Vein endothelial cell (primary cell): ENCODE data around the gene ATIC. TPM values are rescaled to one million over a fixed set of nuclear protein-coding genes. Genes with fewer than 3 reads are reported as not detected.

Experiments
- total RNA-seq: library from RNA; depleted of rRNA; stranded (reverse); fragments of >200 nt; gene quantifications from 2 replicates; pipeline ENCODE4 v1.2.3, GENCODE V29; 2012

The ATIC gene
- total RNA-seq: 9.3 and 13.1 TPM in 2 replicates

DNA sequence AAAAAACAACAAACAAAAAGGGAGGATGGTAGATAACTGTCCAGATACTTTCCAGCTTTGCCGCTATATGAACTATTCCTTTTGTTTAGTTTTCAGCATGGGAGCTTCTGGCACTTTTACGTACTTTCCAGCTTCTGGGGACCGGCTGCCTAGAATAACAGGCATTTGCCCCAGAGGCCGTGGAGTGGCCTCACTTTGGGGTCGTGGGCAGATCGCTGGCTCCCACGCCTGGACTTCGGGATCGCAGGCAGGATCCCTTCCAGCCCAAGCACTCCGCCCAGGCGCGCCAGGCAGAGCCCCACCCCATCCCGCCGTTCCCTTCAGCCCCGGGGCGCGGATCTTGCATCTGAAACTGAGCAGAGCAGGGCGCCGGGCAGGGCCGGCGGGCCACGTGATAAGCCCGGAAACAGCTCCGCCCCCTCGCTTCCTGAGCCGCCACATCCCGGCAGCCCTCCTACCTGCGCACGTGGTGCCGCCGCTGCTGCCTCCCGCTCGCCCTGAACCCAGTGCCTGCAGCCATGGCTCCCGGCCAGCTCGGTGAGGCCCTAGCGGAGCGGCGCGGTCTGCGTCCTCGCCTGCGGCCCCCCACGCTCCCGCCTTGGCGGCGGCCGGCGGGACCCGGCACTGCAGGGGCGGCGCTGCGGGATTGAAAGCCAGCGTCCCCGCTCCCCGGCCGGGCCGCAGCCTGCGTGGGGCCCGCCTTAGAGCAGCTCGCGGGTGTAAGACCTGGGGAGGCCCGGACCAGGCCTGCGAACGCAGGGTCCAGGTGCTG lies at the start of gene ATIC:
ATIC (plus strand) TSS at position 435 of the 772 bp plus-strand sequence; CDS start at position 519, 84 bp downstream.

Other genes with a start within 250 kb of the ATIC start
- under 0.01 and 0.10 TPM in 2 replicates for gene ABCA12, start 173.4 kb upstream of the ATIC start, total RNA-seq
- gene FN1, start 124.0 kb downstream of the ATIC start, total RNA-seq: 1,141 and 2,305 TPM in 2 replicates